Loucy (cell line): ENCODE data around the gene ARHGEF16.

ENCODE experiments used
- EZH2phosphoT487 ChIP-seq: fragments of 200-600 bp; IDR thresholded peaks from 2 replicates; pipeline ENCODE4 v1.6.1; 2018; ENCODE audit warnings: antibody characterized with exemption, mild to moderate bottlenecking, moderate library complexity, borderline replicate concordance
- TF ChIP-seq, protein P1 (sequence below): fragments of 200-600 bp; sonication (generic); conservative IDR thresholded peaks from 2 replicates; pipeline ENCODE4 v1.5.1; 2014; ENCODE audit warnings: mild to moderate bottlenecking, antibody characterized with exemption, low read length

DNA sequence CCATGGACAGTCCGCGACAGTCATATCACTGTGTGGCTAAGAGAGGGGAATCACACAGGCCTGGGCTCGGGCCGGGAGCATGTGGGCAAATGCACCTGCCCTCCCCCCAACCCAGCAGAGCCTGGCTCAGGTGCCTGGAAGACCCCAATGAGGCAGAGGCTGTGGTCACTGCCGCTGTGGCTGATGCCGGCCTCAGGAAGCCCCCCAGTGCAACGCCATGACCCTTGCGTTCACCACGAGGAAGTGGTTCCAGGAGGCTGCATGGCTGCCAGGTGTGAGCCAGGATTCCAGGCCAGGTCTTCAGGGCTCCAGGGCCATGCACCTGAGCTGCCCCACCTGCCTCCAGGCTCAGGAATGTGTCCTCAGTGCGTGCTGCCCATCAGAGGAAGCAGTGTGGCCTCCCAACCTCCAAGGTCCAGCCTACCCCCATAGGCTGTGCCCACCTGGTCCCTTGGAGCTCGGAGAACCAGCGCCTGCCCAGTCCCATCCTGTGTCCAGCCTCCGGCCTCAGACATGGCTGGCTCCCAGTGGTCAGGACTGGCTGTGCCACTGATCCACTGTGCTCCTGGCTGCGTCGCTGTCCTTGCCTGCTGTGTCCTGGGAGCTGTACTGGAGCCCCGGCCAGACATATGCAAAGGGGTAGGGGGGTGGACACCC, 8.0 kb downstream of the ARHGEF16 start:
- TF ChIP-seq, protein P1, sequence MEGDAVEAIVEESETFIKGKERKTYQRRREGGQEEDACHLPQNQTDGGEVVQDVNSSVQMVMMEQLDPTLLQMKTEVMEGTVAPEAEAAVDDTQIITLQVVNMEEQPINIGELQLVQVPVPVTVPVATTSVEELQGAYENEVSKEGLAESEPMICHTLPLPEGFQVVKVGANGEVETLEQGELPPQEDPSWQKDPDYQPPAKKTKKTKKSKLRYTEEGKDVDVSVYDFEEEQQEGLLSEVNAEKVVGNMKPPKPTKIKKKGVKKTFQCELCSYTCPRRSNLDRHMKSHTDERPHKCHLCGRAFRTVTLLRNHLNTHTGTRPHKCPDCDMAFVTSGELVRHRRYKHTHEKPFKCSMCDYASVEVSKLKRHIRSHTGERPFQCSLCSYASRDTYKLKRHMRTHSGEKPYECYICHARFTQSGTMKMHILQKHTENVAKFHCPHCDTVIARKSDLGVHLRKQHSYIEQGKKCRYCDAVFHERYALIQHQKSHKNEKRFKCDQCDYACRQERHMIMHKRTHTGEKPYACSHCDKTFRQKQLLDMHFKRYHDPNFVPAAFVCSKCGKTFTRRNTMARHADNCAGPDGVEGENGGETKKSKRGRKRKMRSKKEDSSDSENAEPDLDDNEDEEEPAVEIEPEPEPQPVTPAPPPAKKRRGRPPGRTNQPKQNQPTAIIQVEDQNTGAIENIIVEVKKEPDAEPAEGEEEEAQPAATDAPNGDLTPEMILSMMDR = no peak
- no peak for TF ChIP-seq EZH2phosphoT487
